Measurements from ENCODE around the gene TIMM23.
A peak's percentile ranks its signal among the peaks of the same experiment; 100 is the strongest.

The TIMM23 gene

GRCh38 chr10:46014683-46015405 lies 42.6 kb downstream of the TIMM23 start:
- peaks cover 70% of the 10 kb centered on the region for H3K36me3 ChIP-seq
- H3K27ac ChIP-seq: peak overlapping the region; percentile 41
- no peaks in the 10 kb centered on the region for H3K9me3 ChIP-seq
- H3K27me3 ChIP-seq: no peaks in the 10 kb centered on the region
- TF ChIP-seq, protein P1, sequence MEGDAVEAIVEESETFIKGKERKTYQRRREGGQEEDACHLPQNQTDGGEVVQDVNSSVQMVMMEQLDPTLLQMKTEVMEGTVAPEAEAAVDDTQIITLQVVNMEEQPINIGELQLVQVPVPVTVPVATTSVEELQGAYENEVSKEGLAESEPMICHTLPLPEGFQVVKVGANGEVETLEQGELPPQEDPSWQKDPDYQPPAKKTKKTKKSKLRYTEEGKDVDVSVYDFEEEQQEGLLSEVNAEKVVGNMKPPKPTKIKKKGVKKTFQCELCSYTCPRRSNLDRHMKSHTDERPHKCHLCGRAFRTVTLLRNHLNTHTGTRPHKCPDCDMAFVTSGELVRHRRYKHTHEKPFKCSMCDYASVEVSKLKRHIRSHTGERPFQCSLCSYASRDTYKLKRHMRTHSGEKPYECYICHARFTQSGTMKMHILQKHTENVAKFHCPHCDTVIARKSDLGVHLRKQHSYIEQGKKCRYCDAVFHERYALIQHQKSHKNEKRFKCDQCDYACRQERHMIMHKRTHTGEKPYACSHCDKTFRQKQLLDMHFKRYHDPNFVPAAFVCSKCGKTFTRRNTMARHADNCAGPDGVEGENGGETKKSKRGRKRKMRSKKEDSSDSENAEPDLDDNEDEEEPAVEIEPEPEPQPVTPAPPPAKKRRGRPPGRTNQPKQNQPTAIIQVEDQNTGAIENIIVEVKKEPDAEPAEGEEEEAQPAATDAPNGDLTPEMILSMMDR (IDR thresholded peaks at IDR 0.05): no peak
- H3K4me1 ChIP-seq (ENCODE audit: control insufficient read depth in 1 of 2, insufficient read depth in 1 of 2, low read depth in 1 of 2, low read length in 1 of 2): peaks cover 48 to 54% of the 10 kb centered on the region in 2 experiments
- no peak overlapping the region for H3K4me3 ChIP-seq (ENCODE audit: low read depth in 1 of 2, low read length in 1 of 2)

- no peaks in the 10 kb centered on the region for H3K9me3 ChIP-seq
- H3K27me3 ChIP-seq: no peaks in the 10 kb centered on the region
- peak overlapping the region; percentile 94 for H3K27ac ChIP-seq
- TF ChIP-seq, protein P1 (IDR thresholded peaks at IDR 0.05): no peak
- H3K36me3 ChIP-seq: peaks cover 57% of the 10 kb centered on the region
- H3K4me3 ChIP-seq (ENCODE audit: low read depth in 1 of 2, low read length in 1 of 2): no peak overlapping the region
- peaks cover 52 to 58% of the 10 kb centered on the region in 2 experiments for H3K4me1 ChIP-seq (ENCODE audit: control insufficient read depth in 1 of 2, insufficient read depth in 1 of 2, low read depth in 1 of 2, low read length in 1 of 2)
Measured at GRCh38 chr10:46016190-46016589, 43.9 kb downstream of the TIMM23 start.

DNA sequence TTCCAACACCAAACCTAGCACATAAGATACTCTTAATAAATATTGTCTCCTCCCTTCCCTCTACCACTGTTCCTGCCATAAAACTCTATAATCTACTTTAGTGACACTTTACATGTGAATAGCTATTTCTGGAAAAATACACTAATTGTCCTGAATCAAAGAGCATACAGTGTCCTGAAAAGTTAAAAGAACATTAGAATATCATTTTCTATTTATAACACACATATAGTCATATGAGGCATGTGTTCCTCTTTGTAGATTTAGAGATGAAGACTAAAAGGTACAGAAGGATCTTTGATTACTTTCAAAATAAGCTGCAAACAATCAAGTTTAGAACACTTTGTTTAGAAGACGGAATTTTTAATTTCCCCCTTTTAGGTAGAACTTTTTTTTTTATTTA lies 44.5 kb downstream of the TIMM23 start:
- H3K27ac ChIP-seq: peak overlapping the region; percentile 94
- H3K4me1 ChIP-seq (ENCODE audit: control insufficient read depth in 1 of 2, insufficient read depth in 1 of 2, low read depth in 1 of 2, low read length in 1 of 2): peaks cover 58 to 63% of the 10 kb centered on the region in 2 experiments

GRCh38 chr10:46017733-46018132 lies 45.4 kb downstream of the TIMM23 start:
- Histone ChIP-seq H3K4me1 (ENCODE audit: control insufficient read depth in 1 of 2, insufficient read depth in 1 of 2, low read depth in 1 of 2, low read length in 1 of 2) (peaks cover 67 to 68% of the 10 kb centered on the region in 2 experiments), H3K36me3 (peaks cover 41% of the 10 kb centered on the region), H3K27me3 (no peaks in the 10 kb centered on the region), H3K4me3 (ENCODE audit: low read depth in 1 of 2, low read length in 1 of 2) (peak overlapping the region in 1 of 2 experiments; percentile 79), H3K27ac (peak overlapping the region; percentile 94), H3K9me3 (no peaks in the 10 kb centered on the region)
- TF ChIP-seq, protein P1 (IDR thresholded peaks at IDR 0.05): no peak

More for the DNA sequence above, 44.5 kb downstream of the TIMM23 start:
- Histone ChIP-seq H3K9me3 (no peaks in the 10 kb centered on the region), H3K27me3 (no peaks in the 10 kb centered on the region), H3K4me3 (ENCODE audit: low read depth in 1 of 2, low read length in 1 of 2) (no peak overlapping the region), H3K36me3 (peaks cover 51% of the 10 kb centered on the region)
- TF ChIP-seq, protein P1 (IDR thresholded peaks at IDR 0.05): no peak

- Histone ChIP-seq H3K4me3 (ENCODE audit: low read depth in 1 of 2, low read length in 1 of 2) (peak overlapping the region; percentile 79 to 84), H3K36me3 (peaks cover 33% of the 10 kb centered on the region), H3K9me3 (no peaks in the 10 kb centered on the region), H3K27ac (peak overlapping the region; percentile 94), H3K27me3 (no peaks in the 10 kb centered on the region), H3K4me1 (ENCODE audit: control insufficient read depth in 1 of 2, insufficient read depth in 1 of 2, low read depth in 1 of 2, low read length in 1 of 2) (peaks cover 72 to 74% of the 10 kb centered on the region in 2 experiments)
- TF ChIP-seq, protein P1 (IDR thresholded peaks at IDR 0.05): no peak
Measured at GRCh38 chr10:46018453-46019176, 46.3 kb downstream of the TIMM23 start.
